Measurements from ENCODE around the gene HYAL1. TPM values are rescaled to one million over a fixed set of nuclear protein-coding genes. Genes with fewer than 3 reads are reported as not detected.
A peak's percentile ranks its signal among the peaks of the same experiment; 100 is the strongest.

Gene HYAL1
- total RNA-seq, 4 donors from 2014 or later: 19.5 to 31.0 (median 27.4) TPM

GRCh38 chr3:50259432-50260026 is 43.8 kb downstream of the HYAL1 start:
- 61% methylated on average over 14 of the region's 18 CpGs for WGBS
- H3K36me3 ChIP-seq: peaks cover 26% of the 10 kb centered on the region
- H3K4me1 ChIP-seq: peaks cover 65% of the 10 kb centered on the region
- no peak for DNase-seq (ENCODE audit: low spot score in 2 of 2)
- peak overlapping the region; percentile 58 for H3K4me3 ChIP-seq
- peak overlapping the region; percentile 91 for H3K27ac ChIP-seq
- peak in 1 of 2 donors; percentile 3 for TF ChIP-seq POLR2A (IDR thresholded peaks at IDR 0.05)
- TF ChIP-seq EP300 (IDR thresholded peaks at IDR 0.05): no peak
- H3K27me3 ChIP-seq: no peaks in the 10 kb centered on the region
- H3K9me3 ChIP-seq: no peaks in the 10 kb centered on the region

DNA sequence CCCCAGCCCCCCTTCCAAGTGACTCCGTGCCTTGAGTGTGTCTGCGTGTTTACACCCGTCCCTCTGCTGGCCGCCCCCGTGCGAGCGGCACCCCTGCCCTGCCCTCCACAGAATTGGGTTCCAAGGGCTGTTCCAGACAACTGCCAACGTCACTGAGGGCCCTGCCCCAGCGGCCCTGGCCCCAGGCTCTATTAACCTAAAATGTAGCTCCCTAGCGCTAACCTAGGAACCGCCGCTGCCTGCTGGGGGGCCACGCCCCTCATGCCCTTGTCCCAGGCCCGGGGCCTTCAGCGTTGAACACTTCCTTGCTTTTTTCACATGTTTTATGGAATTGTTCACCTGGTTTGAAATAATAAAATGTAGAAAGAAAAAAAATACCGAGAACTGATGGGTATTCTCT is 44.4 kb downstream of the HYAL1 start:
- no peaks in the 10 kb centered on the region for H3K9me3 ChIP-seq
- peaks cover 65% of the 10 kb centered on the region for H3K4me1 ChIP-seq
- no peak overlapping the region for H3K4me3 ChIP-seq
- peaks cover 26% of the 10 kb centered on the region for H3K36me3 ChIP-seq
- DNase-seq (ENCODE audit: low spot score in 2 of 2): no peak
- peak overlapping the region; percentile 91 for H3K27ac ChIP-seq
- WGBS: 42% methylated on average over 16 of the region's 16 CpGs
- no peak for TF ChIP-seq EP300 (IDR thresholded peaks at IDR 0.05)
- no peak for TF ChIP-seq POLR2A (IDR thresholded peaks at IDR 0.05)
- TF ChIP-seq, protein P1, sequence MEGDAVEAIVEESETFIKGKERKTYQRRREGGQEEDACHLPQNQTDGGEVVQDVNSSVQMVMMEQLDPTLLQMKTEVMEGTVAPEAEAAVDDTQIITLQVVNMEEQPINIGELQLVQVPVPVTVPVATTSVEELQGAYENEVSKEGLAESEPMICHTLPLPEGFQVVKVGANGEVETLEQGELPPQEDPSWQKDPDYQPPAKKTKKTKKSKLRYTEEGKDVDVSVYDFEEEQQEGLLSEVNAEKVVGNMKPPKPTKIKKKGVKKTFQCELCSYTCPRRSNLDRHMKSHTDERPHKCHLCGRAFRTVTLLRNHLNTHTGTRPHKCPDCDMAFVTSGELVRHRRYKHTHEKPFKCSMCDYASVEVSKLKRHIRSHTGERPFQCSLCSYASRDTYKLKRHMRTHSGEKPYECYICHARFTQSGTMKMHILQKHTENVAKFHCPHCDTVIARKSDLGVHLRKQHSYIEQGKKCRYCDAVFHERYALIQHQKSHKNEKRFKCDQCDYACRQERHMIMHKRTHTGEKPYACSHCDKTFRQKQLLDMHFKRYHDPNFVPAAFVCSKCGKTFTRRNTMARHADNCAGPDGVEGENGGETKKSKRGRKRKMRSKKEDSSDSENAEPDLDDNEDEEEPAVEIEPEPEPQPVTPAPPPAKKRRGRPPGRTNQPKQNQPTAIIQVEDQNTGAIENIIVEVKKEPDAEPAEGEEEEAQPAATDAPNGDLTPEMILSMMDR (IDR thresholded peaks at IDR 0.05): no peak
- no peaks in the 10 kb centered on the region for H3K27me3 ChIP-seq

DNA sequence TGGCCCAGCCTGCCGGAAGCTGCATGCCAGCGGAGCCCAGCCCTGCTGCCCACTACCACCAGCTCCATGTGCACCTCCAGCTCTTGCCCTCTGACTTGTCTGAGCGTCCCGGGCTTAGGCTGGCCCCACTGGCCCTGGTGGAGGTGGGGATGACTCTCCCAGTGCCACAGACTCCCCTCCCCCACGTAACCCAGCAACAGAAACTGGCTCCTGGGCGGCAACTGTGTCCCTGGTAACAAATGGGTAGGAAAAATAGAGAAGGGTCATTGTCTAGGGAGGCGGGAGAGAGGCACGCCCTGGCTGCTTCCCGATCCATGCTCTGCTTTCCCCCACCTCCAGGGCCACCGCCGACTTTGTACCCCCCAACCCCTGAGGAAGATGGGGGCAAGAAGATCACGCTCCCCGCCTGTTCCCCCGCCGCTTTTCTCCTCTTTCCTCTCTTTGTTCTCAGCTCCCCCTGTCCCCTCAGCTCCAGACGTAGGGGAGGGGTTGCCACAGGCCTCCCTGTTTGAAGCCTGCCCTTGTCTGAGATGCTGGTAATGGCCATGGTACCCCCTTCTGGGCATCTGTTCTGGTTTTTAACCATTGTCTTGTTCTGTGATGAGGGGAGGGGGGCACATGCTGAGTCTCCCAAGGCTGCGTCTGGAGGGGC is 45.2 kb downstream of the HYAL1 start:
- peaks cover 60% of the 10 kb centered on the region for H3K4me1 ChIP-seq
- no peak overlapping the region for H3K4me3 ChIP-seq
- peak overlapping the region; percentile 45 for H3K27ac ChIP-seq
- no peak for TF ChIP-seq EP300 (IDR thresholded peaks at IDR 0.05)
- TF ChIP-seq, protein P1 (IDR thresholded peaks at IDR 0.05): no peak
- H3K27me3 ChIP-seq: no peaks in the 10 kb centered on the region
- H3K36me3 ChIP-seq: peaks cover 26% of the 10 kb centered on the region
- H3K9me3 ChIP-seq: no peaks in the 10 kb centered on the region
- no peak for DNase-seq (ENCODE audit: low spot score in 2 of 2)
- WGBS: 83% methylated on average over 15 of the region's 17 CpGs

DNA sequence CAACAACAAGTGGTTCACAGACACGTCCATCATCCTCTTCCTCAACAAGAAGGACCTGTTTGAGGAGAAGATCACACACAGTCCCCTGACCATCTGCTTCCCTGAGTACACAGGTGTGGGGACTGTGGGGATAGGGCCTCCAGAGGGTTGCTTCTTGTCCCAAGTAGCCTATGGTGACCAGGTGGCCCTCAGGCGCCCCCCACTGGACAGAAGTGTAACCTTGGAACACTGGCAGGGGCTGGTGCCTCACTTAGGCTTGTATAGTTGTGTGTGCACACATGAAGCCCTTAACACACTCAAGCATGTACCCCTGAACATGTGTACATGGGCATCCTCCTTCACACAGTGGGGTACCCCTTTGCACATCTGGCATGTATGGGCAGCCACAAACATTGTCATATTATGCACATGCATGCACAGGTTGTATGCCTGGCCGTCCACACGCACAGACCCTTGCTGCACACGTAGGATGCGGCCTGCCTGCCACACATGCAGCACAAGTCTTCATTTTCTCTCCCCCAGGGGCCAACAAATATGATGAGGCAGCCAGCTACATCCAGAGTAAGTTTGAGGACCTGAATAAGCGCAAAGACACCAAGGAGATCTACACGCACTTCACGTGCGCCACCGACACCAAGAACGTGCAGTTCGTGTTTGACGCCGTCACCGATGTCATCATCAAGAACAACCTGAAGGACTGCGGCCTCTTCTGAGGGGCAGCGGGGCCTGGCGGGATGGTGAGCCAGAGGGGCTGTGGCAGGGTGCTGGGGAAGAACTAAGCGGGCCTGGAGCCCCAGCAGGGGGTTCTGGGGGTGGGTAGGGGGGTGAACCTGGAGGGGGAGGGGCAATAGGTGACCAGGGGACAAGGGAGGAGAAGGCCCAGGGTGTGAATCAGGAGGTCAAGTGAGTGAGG is 46.1 kb downstream of the HYAL1 start:
- WGBS: 86% methylated on average over 16 of the region's 20 CpGs
- TF ChIP-seq EP300 (IDR thresholded peaks at IDR 0.05) (no peak), POLR2AphosphoS5 (IDR thresholded peaks at IDR 0.05) (no peak), POLR2A (IDR thresholded peaks at IDR 0.05) (no peak)
- TF ChIP-seq, protein P1 (IDR thresholded peaks at IDR 0.05): peak; percentile 13 to 32
- Histone ChIP-seq H3K27ac (peak overlapping the region; percentile 29), H3K4me3 (no peak overlapping the region), H3K4me1 (peaks cover 60% of the 10 kb centered on the region), H3K27me3 (no peaks in the 10 kb centered on the region), H3K9me3 (no peaks in the 10 kb centered on the region), H3K36me3 (peaks cover 34% of the 10 kb centered on the region)
- no peak for DNase-seq (ENCODE audit: low spot score in 2 of 2)

GRCh38 chr3:50255251-50255615 is 48.1 kb downstream of the HYAL1 start:
- Histone ChIP-seq H3K27ac (peak overlapping the region; percentile 79), H3K4me3 (no peak overlapping the region), H3K9me3 (no peaks in the 10 kb centered on the region), H3K4me1 (peaks cover 65% of the 10 kb centered on the region), H3K27me3 (no peaks in the 10 kb centered on the region), H3K36me3 (peaks cover 39% of the 10 kb centered on the region)
- WGBS: 42% methylated on average over 4 of the region's 9 CpGs
- TF ChIP-seq, protein P1 (IDR thresholded peaks at IDR 0.05): no peak
- no peak for TF ChIP-seq POLR2AphosphoS5 (IDR thresholded peaks at IDR 0.05)
- no peak for TF ChIP-seq POLR2A (IDR thresholded peaks at IDR 0.05)
- TF ChIP-seq EP300 (IDR thresholded peaks at IDR 0.05): no peak
- no peak for DNase-seq (ENCODE audit: low spot score in 2 of 2)
